ENCODE measurements around the gene FDXR.

DNA sequence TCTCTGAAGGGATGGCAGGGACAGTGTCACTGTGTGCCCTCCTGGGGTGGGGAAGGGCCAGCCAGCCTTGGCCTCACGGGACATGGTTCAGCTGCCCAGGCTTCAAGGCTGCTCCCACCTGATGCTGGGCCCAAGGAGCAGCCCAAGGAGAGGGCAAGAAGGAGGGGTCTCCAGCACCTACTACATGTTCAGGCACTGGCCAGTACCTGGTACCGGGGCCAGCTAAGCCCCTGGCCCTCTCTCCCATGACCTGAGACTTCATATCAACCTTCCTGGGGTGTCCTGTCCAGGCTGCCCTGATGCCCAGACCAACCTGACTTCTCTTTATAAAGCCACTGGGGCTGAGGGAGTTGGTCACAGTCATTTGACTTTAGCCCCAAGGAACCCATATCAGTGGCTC is 49.0 kb upstream of the FDXR start:
- TF ChIP-seq POLR2A (IDR thresholded peaks at IDR 0.05), result no peak
- no peak for TF ChIP-seq CTCF (IDR thresholded peaks at IDR 0.05)

Measured in right lobe of liver (tissue), 4 donors.